Trophoblast cell (in vitro differentiated cells and primary cell): Measurements from ENCODE around the gene ADAMTSL2.

Experiments
- DNase-seq, 2 donors: peaks; one replicate each; pipeline ENCODE4 v3.0.0-alpha.2; 2016
- H2AFZ ChIP-seq: 2 replicates; pipeline ENCODE4 v1.6.1; 2013; ENCODE audit warnings: low read length, moderate library complexity, mild to moderate bottlenecking; ENCODE audit not compliant: insufficient read depth, poor library complexity
- H2AK5ac ChIP-seq: 2 replicates; pipeline ENCODE4 v1.6.1; 2013; ENCODE audit warnings: mild to moderate bottlenecking, low read length
- H2BK120ac ChIP-seq: 2 replicates; pipeline ENCODE4 v1.6.1; 2013; ENCODE audit warnings: low read length, mild to moderate bottlenecking, moderate library complexity; ENCODE audit not compliant: insufficient read depth, poor library complexity
- H2BK12ac ChIP-seq: 2 replicates; pipeline ENCODE4 v1.6.1; 2013; ENCODE audit warnings: mild to moderate bottlenecking, low read length, moderate library complexity
- H2BK5ac ChIP-seq: 2 replicates; pipeline ENCODE4 v1.6.1; 2013; ENCODE audit warnings: low read length, low read depth, moderate library complexity, mild to moderate bottlenecking; ENCODE audit not compliant: poor library complexity
- H3K14ac ChIP-seq: 2 replicates; pipeline ENCODE4 v1.6.1; 2013; ENCODE audit warnings: mild to moderate bottlenecking, low read length
- H3K18ac ChIP-seq: 2 replicates; pipeline ENCODE4 v1.6.1; 2013; ENCODE audit warnings: mild to moderate bottlenecking, low read length
- H3K23ac ChIP-seq: 2 replicates; pipeline ENCODE4 v1.6.1; 2013; ENCODE audit warnings: low read length
- H3K27ac ChIP-seq: 2 replicates; pipeline ENCODE4 v1.5.1; 2013; ENCODE audit warnings: low read depth, mild to moderate bottlenecking, inconsistent platforms, low read length, moderate library complexity
- H3K27me3 ChIP-seq: 2 replicates; pipeline ENCODE4 v1.6.1; 2013; ENCODE audit warnings: inconsistent platforms, mild to moderate bottlenecking, low read length, moderate library complexity; ENCODE audit not compliant: insufficient read depth
- H3K36me3 ChIP-seq, 2 experiments: 1 replicate in 1 of 2; 2 replicates in 1 of 2; pipeline ENCODE4 v1.6.1; 2013; ENCODE audit warnings: low read length in 2 of 2, mild to moderate bottlenecking in 2 of 2, moderate library complexity in 1 of 2; ENCODE audit not compliant: insufficient read depth in 2 of 2, control insufficient read depth in 1 of 2
- H3K4ac ChIP-seq: 2 replicates; pipeline ENCODE4 v1.6.1; 2013; ENCODE audit warnings: low read depth, mild to moderate bottlenecking, low read length, moderate library complexity
- H3K4me1 ChIP-seq, 2 experiments: 1 replicate in 1 of 2; 2 replicates in 1 of 2; pipeline ENCODE4 v1.6.1; 2013; ENCODE audit warnings: low read length in 2 of 2, mild to moderate bottlenecking in 2 of 2, moderate library complexity in 1 of 2; ENCODE audit not compliant: insufficient read depth in 2 of 2, control insufficient read depth in 1 of 2
- H3K4me2 ChIP-seq: 2 replicates; pipeline ENCODE4 v1.6.1; 2013; ENCODE audit warnings: inconsistent platforms, mild to moderate bottlenecking, low read length, moderate library complexity
- H3K4me3 ChIP-seq: 2 replicates; pipeline ENCODE4 v1.5.1; 2013; ENCODE audit warnings: mild to moderate bottlenecking, low read depth, low read length, inconsistent platforms
- H3K79me1 ChIP-seq: one replicate; pipeline ENCODE4 v1.6.1; 2013; ENCODE audit warnings: low read length
- H3K79me2 ChIP-seq: 2 replicates; pipeline ENCODE4 v1.6.1; 2013; ENCODE audit warnings: low read length, mild to moderate bottlenecking; ENCODE audit not compliant: control insufficient read depth, insufficient read depth, poor library complexity
- H3K9ac ChIP-seq: 2 replicates; pipeline ENCODE4 v1.6.1; 2013; ENCODE audit warnings: mild to moderate bottlenecking, low read length
- H3K9me3 ChIP-seq: 2 replicates; pipeline ENCODE4 v1.6.1; 2013; ENCODE audit warnings: low read depth, mild to moderate bottlenecking, control low read depth, inconsistent platforms, low read length; ENCODE audit not compliant: insufficient read depth
- H4K12ac ChIP-seq: 2 replicates; pipeline ENCODE4 v1.6.1; 2013; ENCODE audit warnings: low read depth, mild to moderate bottlenecking, low read length, moderate library complexity
- H4K8ac ChIP-seq: 2 replicates; pipeline ENCODE4 v1.6.1; 2013; ENCODE audit warnings: low read depth, mild to moderate bottlenecking, low read length, moderate library complexity
- H4K91ac ChIP-seq: one replicate; pipeline ENCODE4 v1.6.1; 2013; ENCODE audit warnings: low read depth, mild to moderate bottlenecking, low read length, moderate library complexity
- WGBS: extraction: QIAGEN DNeasy Blood & Tissue Kit; methylation state at CpG from one replicate; pipeline ENCODE4 v1.1.7; 2013; ENCODE audit warnings: missing lambda C conversion rate; ENCODE audit not compliant: insufficient read length, insufficient coverage; ENCODE audit errors: extremely low coverage; 5-methylcytosine and 5-hydroxymethylcytosine counted together

The ADAMTSL2 gene

DNA sequence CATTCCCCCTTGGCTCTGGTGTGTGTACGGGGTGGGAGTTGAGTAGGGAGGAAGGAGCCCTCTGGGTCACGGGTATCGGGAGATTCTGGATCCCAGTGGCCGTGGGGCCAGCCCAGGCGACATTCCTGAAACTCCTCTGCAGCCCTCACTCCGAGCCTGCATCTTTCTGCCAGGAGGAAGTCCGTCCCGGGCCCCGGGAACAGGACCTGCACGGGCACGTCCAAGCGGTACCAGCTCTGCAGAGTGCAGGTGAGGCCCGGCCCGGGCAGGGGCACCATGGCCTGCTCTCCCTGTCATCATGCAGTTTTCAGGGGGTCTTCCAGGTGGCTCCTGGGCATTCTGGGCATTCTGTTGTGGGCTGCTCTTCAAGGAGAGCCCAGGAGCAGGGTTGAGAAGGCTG is 3.7 kb downstream of the ADAMTSL2 start:
- no CpG with 5 or more reads among the region's 14 CpGs for WGBS
- no peak overlapping the region for H3K23ac ChIP-seq
- no peak overlapping the region for H2BK120ac ChIP-seq
- H3K27me3 ChIP-seq = no peaks in the 10 kb centered on the region
- H3K27ac ChIP-seq = no peak overlapping the region
- H2BK12ac ChIP-seq = no peak overlapping the region
- H2AK5ac ChIP-seq = no peak overlapping the region
- H4K12ac ChIP-seq = no peak overlapping the region
- H3K9ac ChIP-seq = no peak overlapping the region
- DNase-seq = no peak
- H4K91ac ChIP-seq = no peak overlapping the region
- no peak overlapping the region for H2AFZ ChIP-seq
- H3K36me3 ChIP-seq = peaks cover 11 to 22% of the 10 kb centered on the region in 2 experiments
- peaks cover 5% of the 10 kb centered on the region for H3K9me3 ChIP-seq
- no peak overlapping the region for H3K4ac ChIP-seq
- H3K14ac ChIP-seq = no peak overlapping the region
- no peak overlapping the region for H3K18ac ChIP-seq
- peaks cover 23 to 27% of the 10 kb centered on the region in 2 experiments for H3K4me1 ChIP-seq
- H4K8ac ChIP-seq = no peak overlapping the region
- H3K79me1 ChIP-seq = peaks cover 2% of the 10 kb centered on the region
- H2BK5ac ChIP-seq = no peak overlapping the region
- no peaks in the 10 kb centered on the region for H3K79me2 ChIP-seq
- H3K4me2 ChIP-seq = no peak overlapping the region
- H3K4me3 ChIP-seq = no peak overlapping the region

DNA sequence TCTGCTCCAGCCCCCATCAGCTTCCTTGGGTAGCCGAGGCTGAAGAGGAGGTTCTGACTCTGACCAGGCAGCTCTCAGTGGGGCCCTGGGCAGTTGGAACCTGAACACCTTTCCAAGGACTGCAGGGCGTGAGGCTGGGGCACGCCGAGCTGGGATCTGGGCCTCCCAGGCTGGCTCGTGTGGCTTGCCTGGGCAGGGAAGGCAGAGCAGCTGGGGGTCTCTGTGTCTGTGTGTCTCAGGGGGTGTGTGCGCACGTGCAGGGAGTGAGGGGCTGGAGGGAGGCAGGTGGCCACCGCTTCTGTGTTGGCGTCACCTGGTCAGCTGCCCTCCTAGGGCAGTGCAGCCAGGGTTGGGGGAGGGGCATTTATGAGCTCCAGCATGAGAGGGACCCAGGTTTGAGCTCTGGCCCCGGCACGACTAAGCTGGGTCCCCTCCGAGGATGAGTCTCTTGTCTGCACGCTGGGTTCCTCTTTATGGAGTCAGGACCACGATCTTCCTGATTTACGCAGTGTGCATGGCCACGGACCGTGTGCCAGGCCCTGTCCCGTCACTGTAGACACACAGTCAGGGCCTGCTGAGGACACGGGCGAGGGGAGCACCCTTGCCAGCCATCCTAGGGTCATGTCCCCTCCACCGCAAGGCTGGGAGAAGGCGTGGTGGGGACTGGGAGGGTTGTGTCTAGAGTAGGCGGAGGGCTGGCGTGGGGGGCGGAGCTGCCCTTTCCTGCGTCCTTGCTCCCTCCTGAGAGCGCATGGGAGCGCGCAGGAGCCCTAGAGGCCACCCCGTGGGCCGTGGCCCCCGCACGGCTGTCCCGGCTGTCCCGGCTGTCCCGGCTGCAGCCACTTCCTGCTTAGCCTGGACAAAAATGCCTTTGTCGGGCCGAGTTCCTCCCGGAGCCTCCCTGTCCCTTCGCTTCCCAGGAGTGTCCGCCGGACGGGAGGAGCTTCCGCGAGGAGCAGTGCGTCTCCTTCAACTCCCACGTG is 4.6 kb downstream of the ADAMTSL2 start:
- peaks cover 13 to 22% of the 10 kb centered on the region in 2 experiments for H3K36me3 ChIP-seq
- no peak overlapping the region for H2BK5ac ChIP-seq
- peaks cover 5% of the 10 kb centered on the region for H3K9me3 ChIP-seq
- H3K14ac ChIP-seq = peak overlapping the region; percentile 0
- no peaks in the 10 kb centered on the region for H3K79me1 ChIP-seq
- H3K18ac ChIP-seq = no peak overlapping the region
- peak in 1 of 2 donors; percentile 5 for DNase-seq
- peak overlapping the region; percentile 45 for H3K4me3 ChIP-seq
- no peak overlapping the region for H3K9ac ChIP-seq
- peak overlapping the region; percentile 33 for H2BK12ac ChIP-seq
- no CpG with 5 or more reads among the region's 47 CpGs for WGBS
- H2BK120ac ChIP-seq = no peak overlapping the region
- H3K4me1 ChIP-seq = peaks cover 19 to 23% of the 10 kb centered on the region in 2 experiments
- H4K91ac ChIP-seq = peak overlapping the region; percentile 69
- H4K12ac ChIP-seq = no peak overlapping the region
- no peak overlapping the region for H3K23ac ChIP-seq
- no peak overlapping the region for H3K4me2 ChIP-seq
- H3K27me3 ChIP-seq = no peaks in the 10 kb centered on the region
- H2AFZ ChIP-seq = no peak overlapping the region
- no peak overlapping the region for H2AK5ac ChIP-seq
- no peak overlapping the region for H3K27ac ChIP-seq
- no peak overlapping the region for H3K4ac ChIP-seq
- no peaks in the 10 kb centered on the region for H3K79me2 ChIP-seq
- H4K8ac ChIP-seq = peak overlapping the region; percentile 17

DNA sequence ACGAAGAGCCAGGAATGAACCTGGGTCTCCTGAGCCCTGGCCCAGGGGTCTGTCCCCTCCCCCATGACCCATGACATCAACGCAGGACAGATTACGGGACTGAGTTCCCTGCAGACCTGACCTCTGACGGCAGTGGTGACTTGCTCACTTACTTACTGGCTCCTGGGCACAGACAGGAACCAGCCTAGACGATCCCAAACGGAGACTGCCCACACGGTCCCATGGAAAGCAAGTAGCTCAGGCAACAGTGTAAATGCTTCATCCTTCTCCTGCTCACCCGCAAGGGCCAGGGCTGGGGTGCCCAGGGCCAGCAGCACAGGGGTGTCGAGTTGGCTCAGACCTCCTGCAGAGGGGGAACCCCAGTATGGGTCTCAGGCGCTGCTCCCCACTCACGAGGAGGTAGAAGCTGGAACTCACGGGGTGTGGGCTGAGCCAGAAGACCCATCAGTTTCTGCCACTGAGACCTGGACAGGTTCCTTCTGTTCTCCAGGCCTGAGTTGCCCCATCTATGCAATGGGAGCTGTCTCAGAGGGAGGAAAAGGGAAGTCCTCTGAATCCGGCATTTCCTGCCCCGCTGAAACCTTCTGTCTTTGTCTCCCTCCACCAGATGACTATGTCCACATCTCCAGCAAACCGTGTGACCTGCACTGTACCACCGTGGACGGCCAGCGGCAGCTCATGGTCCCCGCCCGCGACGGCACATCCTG is 5.6 kb downstream of the ADAMTSL2 start:
- Histone ChIP-seq H2BK120ac (peak overlapping the region; percentile 19), H4K91ac (peak overlapping the region; percentile 69), H3K14ac (peak overlapping the region; percentile 33), H4K12ac (no peak overlapping the region), H3K4ac (no peak overlapping the region), H3K18ac (peak overlapping the region; percentile 42), H2AFZ (no peak overlapping the region), H3K36me3 (peaks cover 19 to 28% of the 10 kb centered on the region in 2 experiments), H3K27me3 (no peaks in the 10 kb centered on the region), H3K79me1 (no peaks in the 10 kb centered on the region), H3K9me3 (peaks cover 5% of the 10 kb centered on the region), H3K4me3 (no peak overlapping the region), H3K27ac (no peak overlapping the region), H3K23ac (no peak overlapping the region), H4K8ac (peak overlapping the region; percentile 17), H2BK12ac (peak overlapping the region; percentile 12), H2BK5ac (no peak overlapping the region), H3K9ac (no peak overlapping the region), H3K4me1 (peaks cover 21 to 23% of the 10 kb centered on the region in 2 experiments), H3K79me2 (no peaks in the 10 kb centered on the region), H2AK5ac (no peak overlapping the region), H3K4me2 (no peak overlapping the region)
- no CpG with 5 or more reads among the region's 22 CpGs for WGBS
- DNase-seq = peak in 1 of 2 donors; percentile 1

DNA sequence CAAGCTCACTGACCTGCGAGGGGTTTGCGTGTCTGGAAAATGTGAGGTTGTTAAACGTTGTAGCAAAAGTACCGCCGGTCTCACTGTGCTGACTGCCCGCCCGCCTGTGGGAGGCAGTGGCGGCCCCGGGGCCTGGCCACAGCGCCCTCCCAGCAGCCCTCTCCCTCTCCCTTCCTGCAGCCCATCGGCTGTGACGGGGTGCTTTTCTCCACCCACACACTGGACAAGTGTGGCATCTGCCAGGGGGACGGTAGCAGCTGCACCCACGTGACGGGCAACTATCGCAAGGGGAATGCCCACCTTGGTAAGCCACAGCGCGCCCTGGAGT is 6.2 kb downstream of the ADAMTSL2 start:
- Histone ChIP-seq H2BK5ac (no peak overlapping the region), H3K9me3 (peaks cover 5% of the 10 kb centered on the region), H4K12ac (no peak overlapping the region), H3K23ac (no peak overlapping the region), H3K36me3 (peaks cover 19 to 28% of the 10 kb centered on the region in 2 experiments), H3K4me3 (no peak overlapping the region), H2AFZ (no peak overlapping the region), H2AK5ac (no peak overlapping the region), H2BK120ac (no peak overlapping the region), H3K18ac (no peak overlapping the region), H3K27ac (no peak overlapping the region), H3K4ac (no peak overlapping the region), H3K4me1 (peaks cover 25 to 26% of the 10 kb centered on the region in 2 experiments), H4K91ac (peak overlapping the region; percentile 41), H3K27me3 (no peaks in the 10 kb centered on the region), H3K14ac (peak overlapping the region; percentile 21), H3K79me1 (no peaks in the 10 kb centered on the region), H3K4me2 (no peak overlapping the region), H3K9ac (no peak overlapping the region), H3K79me2 (no peaks in the 10 kb centered on the region), H4K8ac (peak overlapping the region; percentile 15), H2BK12ac (peak overlapping the region; percentile 12)
- no peak for DNase-seq
- WGBS = no CpG with 5 or more reads among the region's 18 CpGs
